NCI-H2196 treated with DMSO at 0.1 percent for 48 hours (cell line): ENCODE measurements around the gene PPEF2.

ENCODE experiments used
- DNase-seq: peaks from one replicate; lab custom pipeline; 2025; ENCODE audit not compliant: unreplicated experiment; lab: John Stamatoyannopoulos, UW

PPEF2 gene

GRCh38 chr4:75898536-75898935 lies 3.7 kb downstream of the PPEF2 start:
- DNase-seq, result no peak

GRCh38 chr4:75895744-75896314 lies 6.4 kb downstream of the PPEF2 start:
- DNase-seq, result no peak

- no peak for DNase-seq
Measured at GRCh38 chr4:75892508-75892907, 9.7 kb downstream of the PPEF2 start.

GRCh38 chr4:75891611-75892010 lies 10.6 kb downstream of the PPEF2 start:
- no peak for DNase-seq

GRCh38 chr4:75889537-75890199 lies 12.6 kb downstream of the PPEF2 start:
- no peak for DNase-seq

GRCh38 chr4:75886104-75886503 lies 16.1 kb downstream of the PPEF2 start:
- no peak for DNase-seq

GRCh38 chr4:75881476-75881875 lies 20.8 kb downstream of the PPEF2 start:
- no peak for DNase-seq

GRCh38 chr4:75880278-75880677 lies 22.0 kb downstream of the PPEF2 start:
- DNase-seq, result no peak

- DNase-seq, result no peak
Measured at GRCh38 chr4:75878246-75878756, 24.0 kb downstream of the PPEF2 start.

- no peak for DNase-seq
Measured at GRCh38 chr4:75876218-75876617, 26.0 kb downstream of the PPEF2 start.

GRCh38 chr4:75869100-75869499 lies 33.2 kb downstream of the PPEF2 start:
- no peak for DNase-seq

- no peak for DNase-seq
Measured at GRCh38 chr4:75867130-75867529, 35.1 kb downstream of the PPEF2 start.

- DNase-seq, result no peak
Measured at GRCh38 chr4:75860606-75861005, 41.6 kb downstream of the PPEF2 start.

GRCh38 chr4:75858721-75859120 lies 43.5 kb downstream of the PPEF2 start:
- no peak for DNase-seq

GRCh38 chr4:75849461-75849860 lies 52.8 kb downstream of the PPEF2 start:
- DNase-seq, result no peak

- DNase-seq, result no peak
Measured at GRCh38 chr4:75848891-75849290, 53.4 kb downstream of the PPEF2 start.

GRCh38 chr4:75848171-75848760 lies 54.0 kb downstream of the PPEF2 start:
- peak; percentile 20 for DNase-seq

GRCh38 chr4:75845992-75846391 lies 56.3 kb downstream of the PPEF2 start:
- DNase-seq, result no peak

GRCh38 chr4:75844151-75844662 lies 58.0 kb downstream of the PPEF2 start:
- DNase-seq, result no peak

- DNase-seq, result no peak
Measured at GRCh38 chr4:75843596-75843995, 58.7 kb downstream of the PPEF2 start.

GRCh38 chr4:75841641-75842520 lies 60.4 kb downstream of the PPEF2 start:
- no peak for DNase-seq
